Left lobe of liver (tissue), 2 donors: ENCODE measurements around the gene TEK. TPM values are rescaled to one million over a fixed set of nuclear protein-coding genes. Genes with fewer than 3 reads are reported as not detected.

Source experiments
- ATAC-seq: fragments of 200-7000 bp; cut with Tn5 transposase; one replicate; pipeline ENCODE4 v1.9.1; 2020; ENCODE audit warnings: mild to moderate bottlenecking, moderate library complexity
- DNase-seq: peaks from one replicate; pipeline ENCODE4 v3.0.0-alpha.2; 2020; ENCODE audit warnings: low spot score
- total RNA-seq: library from RNA; stranded (reverse); gene quantifications from one replicate; pipeline ENCODE4 v1.2.1, GENCODE V29; 2021
- donor health status: DM: no; HTN: no; CAD: no; lungs with moderate emphysema.
- donor health status: DM: no; HTN: yes; CAD: no.

TEK gene
- total RNA-seq, 1 donor from 2014 or later: 4.4 TPM

DNA sequence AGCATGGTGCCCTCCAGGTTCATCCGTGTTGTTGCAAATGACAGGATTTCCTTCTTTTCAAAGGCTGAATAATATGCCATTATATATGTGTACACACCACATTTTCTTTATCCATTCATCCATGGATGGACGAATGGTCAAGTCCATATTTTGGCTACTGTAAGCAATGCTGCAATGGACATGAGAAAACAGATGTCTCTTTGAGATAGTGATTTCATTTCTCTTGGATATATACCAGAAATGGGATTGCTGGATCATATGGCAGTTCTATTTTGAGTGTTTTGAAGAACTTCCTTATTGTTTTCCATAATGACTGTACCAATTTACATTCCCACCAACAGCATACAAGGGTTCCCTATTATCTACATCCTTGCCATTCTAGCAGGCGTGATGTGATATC lies 67.9 kb downstream of the TEK start:
- ATAC-seq (no peak), DNase-seq (no peak)

DNA sequence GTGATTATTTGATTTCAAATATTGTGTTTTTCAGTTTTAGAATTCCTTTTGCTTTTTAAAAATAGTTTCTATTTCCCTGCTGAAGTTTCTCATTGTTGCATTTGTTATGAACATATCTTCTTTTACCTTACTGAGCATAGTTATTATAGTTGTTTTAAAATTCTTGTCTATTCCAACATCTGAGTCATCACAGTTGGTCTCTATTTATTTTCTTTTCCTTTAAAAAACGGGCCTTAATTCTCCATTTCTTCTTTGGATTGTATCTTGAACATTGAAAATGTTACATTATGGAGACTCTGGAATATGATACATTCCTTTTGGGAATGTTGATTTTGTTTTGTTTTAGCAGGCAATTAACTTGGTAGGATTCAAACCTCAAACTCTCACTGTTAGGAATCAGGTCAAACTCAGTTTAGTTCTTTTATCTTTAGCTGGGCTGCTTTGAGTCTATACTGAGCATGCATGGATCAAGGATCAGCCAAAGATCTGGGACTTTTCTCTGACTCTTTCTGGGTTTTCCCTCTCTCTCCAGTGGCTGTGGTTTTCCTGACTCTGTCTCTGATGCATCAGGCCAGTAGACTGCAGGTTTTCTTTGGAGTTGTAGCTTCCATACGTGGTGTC lies 70.3 kb downstream of the TEK start:
- ATAC-seq (no peak), DNase-seq (no peak)

DNA sequence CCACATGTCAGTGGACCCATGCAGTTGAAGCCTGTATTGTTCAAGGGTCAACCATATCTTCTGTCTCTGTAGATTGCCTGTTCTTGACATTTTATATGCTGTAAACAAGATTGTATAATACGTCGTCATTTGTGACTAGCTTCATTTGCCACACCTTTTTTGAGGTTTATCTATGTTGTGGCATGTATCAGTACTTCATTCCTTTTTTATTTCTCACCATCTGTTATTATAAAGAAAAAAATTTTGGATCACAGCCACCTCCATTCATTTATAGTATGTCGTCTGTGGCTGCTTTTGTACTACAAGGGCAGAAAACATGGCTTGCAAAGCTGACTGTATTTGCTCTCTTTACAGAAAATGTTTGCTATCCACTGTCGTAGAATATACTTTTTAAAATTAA lies 72.4 kb downstream of the TEK start:
- no peak for ATAC-seq
- no peak for DNase-seq

DNA sequence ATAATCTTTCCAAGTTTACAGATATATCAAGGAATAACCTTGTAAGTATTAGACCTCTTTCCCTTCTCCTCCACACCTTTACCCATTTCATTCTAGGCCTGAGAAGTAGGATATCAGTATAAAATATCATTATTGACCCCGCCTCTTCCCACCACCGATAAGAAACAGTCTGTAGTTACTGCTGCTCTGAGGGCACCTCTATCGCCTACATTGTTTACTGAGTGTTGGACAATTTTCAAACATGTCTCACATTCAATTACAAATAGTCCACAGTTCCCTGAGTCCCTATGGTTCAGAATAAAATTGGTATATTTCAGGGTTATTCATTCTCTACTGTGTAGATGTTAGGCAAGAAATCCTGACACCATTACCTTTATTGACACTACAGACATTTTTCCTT lies 73.4 kb downstream of the TEK start:
- DNase-seq: no peak

DNA sequence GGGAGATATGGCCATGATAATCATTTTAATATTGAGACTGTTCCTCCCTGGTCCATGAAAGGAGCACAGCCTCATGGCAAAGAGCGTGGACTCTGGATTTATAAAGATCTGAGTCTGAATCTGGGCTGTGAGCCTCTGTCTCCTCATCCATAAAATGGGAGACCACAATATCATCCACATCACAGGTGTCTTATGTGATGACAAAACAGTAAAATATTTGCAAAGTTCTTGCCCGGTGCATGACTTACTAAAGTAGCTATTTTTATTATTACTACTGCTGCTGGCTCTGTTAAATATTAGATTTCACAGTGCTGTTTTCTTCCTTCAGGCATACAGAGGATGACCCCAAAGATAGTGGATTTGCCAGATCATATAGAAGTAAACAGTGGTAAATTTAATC lies 74.1 kb downstream of the TEK start:
- ATAC-seq (no peak), DNase-seq (no peak)

More for the DNA sequence above, 73.4 kb downstream of the TEK start:
- ATAC-seq: no peak

DNA sequence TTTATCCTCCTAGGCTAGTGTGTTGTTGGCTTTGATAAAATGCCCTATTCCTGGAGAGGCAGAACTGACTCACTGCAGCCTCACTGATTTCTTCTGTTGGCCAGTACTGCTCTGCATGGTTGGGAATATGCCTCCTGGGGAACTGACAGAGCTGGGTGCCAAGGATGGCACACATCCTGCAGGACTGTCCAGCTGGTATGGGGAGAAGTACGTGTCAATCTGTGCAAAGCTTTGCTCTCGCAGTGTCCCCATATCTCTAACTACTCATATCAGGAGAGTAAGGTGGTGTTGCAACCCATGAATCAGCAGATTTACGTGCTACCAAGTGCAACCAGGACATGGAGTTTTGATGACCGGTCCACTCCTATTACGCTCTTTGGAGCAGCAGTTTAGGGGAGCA lies 74.7 kb downstream of the TEK start:
- no peak for ATAC-seq

DNA sequence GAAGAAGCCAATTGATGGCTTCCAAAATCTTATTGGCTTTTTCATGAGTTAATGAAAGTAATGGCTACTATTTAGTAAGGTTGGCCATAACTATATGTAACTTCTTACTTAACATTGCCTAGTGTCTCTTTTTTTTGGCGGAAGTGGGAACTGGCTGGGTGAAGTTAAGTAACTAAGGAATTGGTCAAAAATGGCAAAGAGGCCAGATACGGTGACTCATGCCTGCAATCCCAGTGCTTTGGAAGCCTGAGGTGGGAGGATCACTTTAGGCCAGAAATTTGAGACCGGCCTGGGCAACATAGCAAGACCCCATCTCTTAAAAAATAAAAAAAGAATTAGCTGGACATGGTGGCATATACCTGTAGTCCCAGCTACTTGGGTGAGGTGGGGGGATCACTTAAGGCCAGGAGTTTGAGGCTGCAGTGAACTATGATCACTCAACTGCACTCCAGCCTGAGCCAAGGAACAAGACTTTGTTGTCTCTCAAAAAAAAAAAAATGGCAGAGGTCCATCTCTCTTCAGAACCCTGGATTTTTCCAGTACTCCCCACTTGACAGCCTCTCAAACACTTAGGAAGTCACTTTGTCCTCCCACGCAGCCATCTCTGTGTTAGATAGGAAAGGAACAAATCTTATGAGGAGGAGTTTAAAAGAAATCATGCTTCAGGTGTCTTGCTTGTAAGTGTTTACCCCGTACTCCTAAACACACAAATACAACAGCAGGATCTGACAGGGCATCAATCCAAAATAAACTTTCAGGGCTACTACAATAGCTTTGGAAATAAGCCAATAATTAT lies 75.7 kb downstream of the TEK start:
- DNase-seq: no peak
- ATAC-seq: no peak

More for the DNA sequence above, 74.7 kb downstream of the TEK start:
- no peak for DNase-seq

DNA sequence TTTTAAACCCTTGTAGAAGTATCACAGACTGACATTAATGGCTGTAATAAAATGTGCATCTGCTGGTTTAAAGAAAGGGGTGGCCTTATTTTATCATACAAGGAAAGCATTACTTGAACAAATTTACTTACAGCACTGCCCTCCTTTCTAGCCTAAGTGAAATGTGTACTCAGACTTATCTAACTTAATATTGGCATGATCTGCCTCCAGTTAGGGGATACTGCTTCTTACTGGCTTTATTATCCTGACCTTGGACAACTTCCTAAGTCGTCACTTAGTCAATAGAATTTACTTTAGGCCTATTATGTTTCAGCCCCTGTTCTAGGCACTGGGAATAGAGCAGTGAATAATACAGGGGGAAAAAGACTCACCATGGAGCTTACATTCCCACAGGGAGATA lies 79.4 kb downstream of the TEK start:
- no peak for DNase-seq

DNA sequence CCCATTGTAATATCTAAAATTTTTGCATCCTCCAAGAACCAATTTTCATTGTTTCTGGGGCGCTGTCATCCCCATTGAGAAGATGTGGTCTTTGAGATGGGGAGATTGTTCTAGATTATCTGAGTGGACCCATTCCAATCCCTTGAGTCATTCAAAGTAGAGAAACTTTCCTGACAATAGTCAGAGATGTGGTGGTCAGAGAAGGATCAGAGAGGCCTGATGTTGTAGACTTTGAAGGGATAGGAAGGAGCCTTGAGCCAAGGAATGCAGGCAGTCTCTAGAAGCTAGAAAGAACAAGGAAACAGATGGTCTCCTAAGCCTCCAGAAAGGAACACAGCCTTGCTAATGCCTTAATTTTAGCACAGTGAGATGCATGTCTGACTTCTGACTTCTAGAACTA lies 80.4 kb downstream of the TEK start:
- ATAC-seq (no peak), DNase-seq (no peak)

More for the DNA sequence above, 79.4 kb downstream of the TEK start:
- no peak for ATAC-seq

DNA sequence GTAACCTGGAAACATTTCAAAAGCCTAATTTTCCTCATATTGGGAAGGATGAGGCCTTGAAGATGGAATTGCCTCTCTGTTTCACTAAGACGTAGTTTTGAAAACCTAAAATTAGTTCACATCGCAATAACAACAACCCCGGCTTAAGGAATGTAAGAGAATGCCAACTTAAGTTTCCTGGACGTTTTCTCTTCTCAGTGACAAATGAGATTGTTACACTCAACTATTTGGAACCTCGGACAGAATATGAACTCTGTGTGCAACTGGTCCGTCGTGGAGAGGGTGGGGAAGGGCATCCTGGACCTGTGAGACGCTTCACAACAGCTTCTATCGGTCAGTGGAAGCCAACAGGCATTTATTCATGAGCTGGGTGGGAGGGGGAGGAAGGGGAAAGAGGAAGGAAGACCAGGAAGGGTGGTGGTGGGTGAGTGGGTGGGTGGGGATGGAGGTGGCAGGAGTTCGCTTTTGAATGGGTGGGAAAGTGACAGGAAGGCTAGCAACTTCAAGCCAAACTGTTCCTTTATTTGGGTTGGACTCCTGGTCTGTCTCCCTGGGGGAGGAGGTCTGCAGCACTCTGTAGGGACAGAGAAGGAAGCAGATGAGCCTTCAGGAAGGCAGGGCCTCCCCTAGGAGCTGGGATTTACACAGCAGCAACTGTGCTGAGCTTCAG lies 83.4 kb downstream of the TEK start:
- ATAC-seq: peak; percentile 49
- DNase-seq: no peak

DNA sequence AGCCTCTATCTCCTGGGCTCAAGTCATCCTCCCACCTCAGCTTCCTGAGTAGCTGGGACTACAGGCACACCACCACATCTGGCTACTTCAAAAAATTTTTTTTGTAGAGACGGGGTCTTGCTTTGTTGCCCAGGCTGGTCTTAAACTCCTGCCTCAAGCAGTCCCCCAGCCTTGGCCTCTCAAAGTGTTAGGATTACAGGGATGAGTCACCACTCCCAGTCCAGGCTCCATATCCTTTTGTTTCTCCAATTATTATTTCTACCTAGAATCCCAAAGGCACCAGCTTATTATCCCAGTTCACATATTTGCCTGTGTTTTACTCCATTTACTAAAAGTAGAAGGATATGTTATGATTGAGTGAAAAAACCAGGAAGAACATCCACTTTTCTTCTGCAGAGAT lies 84.9 kb downstream of the TEK start:
- DNase-seq: no peak
- ATAC-seq: no peak

DNA sequence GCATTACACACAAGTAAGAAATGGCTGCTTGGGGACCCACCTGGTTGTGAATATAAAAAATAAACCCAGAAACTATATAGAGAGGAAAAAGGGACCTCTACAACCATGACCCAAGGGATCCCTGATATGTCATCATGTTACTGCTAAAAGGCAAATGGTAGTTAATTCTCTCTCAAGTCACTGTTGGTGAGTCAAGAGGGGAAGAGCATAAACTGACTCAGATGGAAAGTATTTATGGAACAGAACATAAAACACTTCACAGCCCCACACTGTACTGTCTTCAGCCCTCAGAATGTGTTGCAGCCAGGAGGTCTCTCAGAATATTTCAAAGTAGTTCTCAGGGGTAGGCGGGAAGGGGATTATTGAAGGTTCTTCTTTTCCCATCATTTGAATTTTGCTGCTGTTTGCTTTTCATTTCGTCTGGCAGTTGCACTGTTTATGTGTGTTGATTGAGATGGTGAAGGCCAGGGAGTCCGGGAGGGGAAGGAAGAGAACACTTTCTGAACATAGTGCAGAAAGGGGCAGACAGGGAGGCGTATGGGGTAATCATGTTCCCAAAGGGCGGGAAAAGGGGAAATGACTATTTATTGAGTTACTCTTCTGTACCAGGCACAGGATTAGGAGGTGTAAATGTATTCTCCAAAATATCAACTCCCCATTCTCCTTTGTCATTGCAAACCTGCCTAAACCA lies 85.5 kb downstream of the TEK start:
- DNase-seq: no peak
- peak; percentile 28 for ATAC-seq

DNA sequence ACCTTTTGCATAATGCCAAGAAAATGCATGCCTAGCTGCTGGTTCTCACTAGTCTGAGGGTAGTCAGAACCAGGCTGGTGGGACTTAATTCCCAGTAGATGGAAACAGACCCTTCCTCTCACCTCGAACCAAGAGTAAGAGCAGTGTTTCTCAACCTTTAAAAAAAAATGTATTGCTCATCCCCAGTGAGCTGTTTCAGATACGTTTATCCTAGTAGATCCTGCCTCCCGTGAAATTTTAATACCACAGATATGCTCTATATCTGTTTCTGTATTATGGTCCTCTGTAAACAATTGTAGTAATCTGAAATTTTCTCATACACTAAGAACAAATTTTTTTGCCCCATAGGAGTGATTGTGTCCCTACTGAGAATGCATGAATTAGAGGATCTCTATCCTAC lies 86.2 kb downstream of the TEK start:
- no peak for ATAC-seq
- no peak for DNase-seq

DNA sequence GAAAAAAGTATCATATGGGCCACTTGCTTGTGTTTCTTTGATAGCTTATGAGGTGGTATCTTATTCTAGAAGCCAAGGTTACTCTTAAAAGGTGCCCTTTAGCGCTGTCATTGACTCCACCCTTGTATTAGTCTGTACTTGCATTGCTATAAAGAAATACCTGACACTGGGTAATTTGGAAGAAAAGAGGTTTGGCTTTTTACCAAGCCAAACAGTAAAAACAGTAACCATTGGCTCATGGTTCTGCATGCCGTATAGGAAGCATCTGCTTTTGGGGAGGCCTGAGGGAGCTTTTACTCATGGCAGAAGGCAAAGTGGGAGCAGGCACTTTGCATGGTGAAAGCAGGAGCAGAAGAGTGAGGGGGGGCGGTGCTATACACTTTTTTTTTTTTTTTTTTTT lies 87.4 kb downstream of the TEK start:
- ATAC-seq: no peak
- DNase-seq: no peak

DNA sequence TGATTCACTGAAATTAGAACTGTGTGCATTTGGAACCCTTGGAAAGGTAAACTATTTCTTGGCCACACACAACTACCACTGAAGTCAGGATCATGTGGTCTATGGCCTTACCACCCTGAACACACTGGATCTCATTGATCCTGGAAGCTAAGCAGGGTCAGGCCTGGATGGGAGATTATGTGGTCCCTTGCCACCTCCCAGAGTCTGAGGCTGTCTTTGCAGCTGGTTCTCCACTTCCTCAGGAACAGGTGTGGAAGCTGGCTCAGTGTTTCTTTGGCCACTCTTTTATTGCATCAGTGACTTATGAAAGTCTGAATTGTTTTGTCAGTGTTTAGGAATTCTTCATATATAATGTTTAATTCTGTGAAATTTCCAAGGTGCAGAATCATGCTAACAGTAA lies 89.2 kb downstream of the TEK start:
- peak; percentile 61 for ATAC-seq
- no peak for DNase-seq

DNA sequence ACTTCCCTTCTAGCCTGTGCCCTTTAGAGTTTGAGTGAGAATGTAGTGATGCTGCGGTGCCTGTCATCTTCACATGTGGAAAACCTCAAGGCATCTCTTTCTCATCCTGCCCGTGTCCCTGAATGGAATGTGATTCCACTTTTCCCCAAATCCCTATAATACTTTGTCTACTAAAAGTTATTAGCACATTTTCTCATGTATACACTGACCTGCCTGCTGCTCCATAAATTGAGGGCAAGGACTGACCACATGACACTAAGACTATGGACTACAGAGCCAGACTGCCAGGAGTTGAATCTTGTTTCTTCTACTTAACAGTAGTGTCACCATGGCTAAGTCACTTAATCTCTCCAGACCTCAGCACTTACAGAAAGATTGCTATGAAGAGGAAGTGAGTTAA lies 93.0 kb downstream of the TEK start:
- ATAC-seq (no peak), DNase-seq (no peak)

DNA sequence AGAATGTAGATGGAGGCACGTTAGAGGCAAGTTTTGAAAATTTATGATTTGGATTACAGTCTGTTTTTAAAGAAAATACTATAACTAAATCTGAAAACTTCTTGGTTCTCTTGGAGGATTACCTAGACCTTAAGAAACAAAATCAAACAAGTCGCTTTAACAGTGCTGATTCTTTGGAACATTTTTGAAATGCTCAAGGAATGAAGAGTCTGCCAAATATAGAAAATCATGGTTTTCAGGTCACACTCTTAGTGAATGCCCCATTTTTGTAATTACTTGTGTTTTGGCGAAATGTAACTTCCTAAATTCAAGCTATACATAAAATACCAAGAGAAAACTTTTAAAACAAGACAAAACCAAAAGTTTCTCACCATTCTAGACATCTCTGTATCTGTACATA lies 94.8 kb downstream of the TEK start:
- no peak for DNase-seq
- ATAC-seq: no peak

DNA sequence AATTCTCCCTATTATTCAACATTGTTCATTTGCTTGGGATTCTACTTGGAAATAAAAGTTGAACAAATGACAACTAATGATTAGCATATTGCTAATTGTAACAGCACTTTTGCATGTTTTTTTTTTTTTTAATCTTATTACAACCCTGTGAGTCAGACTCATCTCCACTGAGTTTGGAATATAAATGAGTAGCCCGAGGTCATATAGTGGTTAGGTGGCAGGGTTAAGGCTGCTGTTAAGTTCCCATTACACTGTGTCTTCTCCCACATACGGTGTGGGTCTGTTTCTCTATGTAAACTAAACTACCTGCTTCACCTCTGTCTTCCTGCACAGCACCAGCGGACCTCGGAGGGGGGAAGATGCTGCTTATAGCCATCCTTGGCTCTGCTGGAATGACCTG lies 95.6 kb downstream of the TEK start:
- DNase-seq (no peak), ATAC-seq (no peak)

DNA sequence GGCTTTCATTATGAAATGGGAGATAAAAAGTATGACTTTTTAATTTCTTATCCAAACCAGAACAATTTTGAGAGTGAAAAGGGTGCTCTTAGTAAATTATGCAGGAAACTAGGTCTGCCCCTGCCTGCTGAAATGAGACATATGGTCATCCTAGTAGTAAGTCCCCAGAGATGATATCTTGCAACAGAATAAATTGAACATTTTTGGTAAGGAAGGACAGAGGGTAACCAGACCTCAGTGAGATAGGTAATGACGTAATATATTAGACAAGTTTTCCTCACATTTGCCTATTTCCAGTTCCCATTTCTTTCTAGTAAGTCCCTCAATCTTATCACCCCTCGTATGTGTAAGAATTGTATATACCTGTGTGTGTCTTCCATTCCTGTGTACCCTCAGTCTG lies 96.2 kb downstream of the TEK start:
- DNase-seq (no peak), ATAC-seq (no peak)

DNA sequence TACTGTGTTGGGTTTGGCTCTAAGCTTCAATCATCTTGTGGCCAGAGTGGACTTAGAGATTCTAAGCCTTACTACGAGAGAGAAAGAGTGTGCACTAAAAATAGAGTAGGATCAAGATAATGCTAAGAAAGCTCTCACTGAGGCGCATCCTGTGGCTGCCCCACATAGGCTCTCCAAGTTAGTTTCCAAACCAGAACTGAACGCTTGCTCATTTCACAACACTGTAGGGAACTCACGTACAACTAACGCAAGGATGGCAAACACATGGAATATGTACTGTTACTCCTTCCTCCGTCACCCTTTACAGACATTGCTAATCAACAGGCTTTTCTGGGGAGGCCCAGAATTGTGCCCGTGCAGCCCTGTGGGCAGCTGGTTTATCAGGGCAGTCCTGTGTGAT lies 97.0 kb downstream of the TEK start:
- DNase-seq: no peak
- ATAC-seq: no peak

DNA sequence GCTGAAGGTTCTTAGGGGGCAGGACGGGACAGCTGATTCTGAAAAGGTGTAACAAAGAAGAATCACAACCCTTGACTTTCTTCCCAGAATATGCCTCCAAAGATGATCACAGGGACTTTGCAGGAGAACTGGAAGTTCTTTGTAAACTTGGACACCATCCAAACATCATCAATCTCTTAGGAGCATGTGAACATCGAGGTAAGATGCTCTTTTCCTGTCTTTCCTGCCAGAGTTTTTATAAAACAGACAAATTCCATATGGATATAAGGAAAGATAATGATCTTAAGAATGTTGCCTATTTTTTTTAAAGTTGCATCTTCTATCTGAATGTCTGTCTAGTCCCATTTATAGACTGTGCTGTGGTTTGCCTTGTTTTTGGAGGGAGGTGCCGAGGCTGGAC lies 100.0 kb downstream of the TEK start:
- DNase-seq (no peak), ATAC-seq (no peak)

DNA sequence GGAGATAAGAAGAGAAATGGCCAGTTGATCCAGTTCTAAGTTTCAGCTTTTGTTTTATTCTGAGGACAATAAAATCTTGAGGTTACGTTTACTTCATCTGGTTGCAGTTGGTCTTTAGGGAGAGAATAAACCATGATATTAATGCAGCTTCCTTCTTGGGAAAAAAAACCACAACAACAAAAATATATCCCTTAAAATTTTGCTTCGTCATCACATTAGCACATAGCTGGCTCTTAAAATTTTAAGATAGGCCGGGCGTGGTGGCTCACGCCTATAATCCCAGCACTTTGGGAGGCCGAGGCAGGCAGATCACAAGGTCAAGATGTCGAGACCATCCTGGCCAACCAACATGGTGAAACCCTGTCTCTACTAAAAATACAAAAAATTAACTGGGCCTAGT lies 101.6 kb downstream of the TEK start:
- no peak for DNase-seq
- ATAC-seq: no peak
